ENCODE data around the gene ZNF195.
"Not testable (repeated sequence)": the region's sequence is repeated elsewhere in the genome, so short reads cannot be mapped to it uniquely, and the experiment has no call there.

DNA sequence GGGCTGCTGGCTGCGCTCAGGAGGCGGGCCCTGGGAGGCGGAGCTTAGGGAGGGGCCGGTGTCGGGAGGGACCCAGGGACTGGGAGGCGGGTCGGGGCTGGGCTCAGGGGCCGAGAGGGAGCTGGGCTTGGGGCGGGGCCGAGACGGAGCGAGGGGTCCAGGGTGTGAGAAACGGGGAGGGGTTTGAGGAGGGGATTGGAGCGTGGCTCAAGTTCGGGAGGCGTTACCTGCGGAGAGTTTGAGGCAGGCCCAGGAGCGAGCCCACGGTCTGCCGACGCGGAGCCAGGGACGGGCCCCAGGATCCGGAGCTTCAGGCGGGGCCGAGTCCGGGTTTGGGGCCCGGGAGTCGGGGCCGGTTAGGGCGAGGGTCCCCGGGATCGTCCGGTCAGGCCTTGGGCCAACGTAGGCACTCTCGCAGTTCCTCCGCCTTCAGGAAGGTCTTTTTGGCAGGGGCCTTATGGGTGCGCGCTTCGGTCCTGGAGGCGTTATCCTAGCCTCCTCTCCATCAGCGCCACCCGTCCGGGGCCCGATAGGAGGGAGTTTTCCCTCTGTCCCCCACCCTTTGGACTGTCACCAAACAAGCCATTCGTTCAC, 44.3 kb upstream of the ZNF195 start:
- not testable (repeated sequence) for TF ChIP-seq TAF1 (IDR thresholded peaks at IDR 0.05; ENCODE audit: borderline replicate concordance, insufficient read depth, low read length)
- 0 out of 2 replicates have a peak, but pooled peaks have one; percentile 45 for TF ChIP-seq POLR2AphosphoS5 (IDR thresholded peaks at IDR 0.05; ENCODE audit: low read depth, low read length)
